Osteoblast (primary cell): ENCODE data around the gene NPB. TPM values are rescaled to one million over a fixed set of nuclear protein-coding genes. Genes with fewer than 3 reads are reported as not detected.

Experiments
- DNase-seq: peaks from one replicate; pipeline ENCODE4 v3.0.0; 2011; ENCODE audit warnings: low spot score, mixed read lengths; ENCODE audit not compliant: insufficient read length; ENCODE audit errors: missing footprints
- H2AFZ ChIP-seq: 2 replicates; pipeline ENCODE4 v1.6.0; 2011; ENCODE audit warnings: mild to moderate bottlenecking, low read length
- H3K27ac ChIP-seq: 2 replicates; pipeline ENCODE4 v1.5.1; 2011; ENCODE audit warnings: mild to moderate bottlenecking, low read depth, low read length, moderate library complexity
- H3K27me3 ChIP-seq: 2 replicates; pipeline ENCODE4 v1.6.0; 2012; ENCODE audit warnings: mild to moderate bottlenecking, control low read depth, inconsistent platforms, low read length, moderate library complexity; ENCODE audit not compliant: insufficient read depth
- H3K36me3 ChIP-seq: 2 replicates; pipeline ENCODE4 v1.5.1; 2011; ENCODE audit warnings: mild to moderate bottlenecking, low read length, control low read depth, moderate library complexity; ENCODE audit not compliant: insufficient read depth
- H3K4me1 ChIP-seq: 2 replicates; pipeline ENCODE4 v1.5.1; 2011; ENCODE audit warnings: mild to moderate bottlenecking, low read length, control low read depth, moderate library complexity; ENCODE audit not compliant: insufficient read depth
- H3K4me2 ChIP-seq: 2 replicates; pipeline ENCODE4 v1.6.0; 2011; ENCODE audit warnings: mild to moderate bottlenecking, low read length; ENCODE audit not compliant: insufficient read depth
- H3K4me3 ChIP-seq: fragments of 200-600 bp; sonication (generic); 3 replicates; pipeline ENCODE4 v1.5.1; 2012; ENCODE audit warnings: mild to moderate bottlenecking, low read length, inconsistent platforms; ENCODE audit not compliant: insufficient read depth
- H3K79me2 ChIP-seq: 2 replicates; pipeline ENCODE4 v1.6.0; 2012; ENCODE audit warnings: mild to moderate bottlenecking, low read length, control low read depth, inconsistent platforms; ENCODE audit not compliant: insufficient read depth
- H3K9me3 ChIP-seq: 2 replicates; pipeline ENCODE4 v1.5.1; 2011; ENCODE audit warnings: low read depth, low read length, control low read depth
- H4K20me1 ChIP-seq: 2 replicates; pipeline ENCODE4 v1.6.0; 2012; ENCODE audit warnings: mild to moderate bottlenecking, low read length, control low read depth; ENCODE audit not compliant: insufficient read depth
- CTCF ChIP-seq: IDR thresholded peaks from 2 replicates; pipeline ENCODE4 v1.5.1; 2011; ENCODE audit warnings: mild to moderate bottlenecking, low read depth, low read length, moderate library complexity; ENCODE audit errors: extremely low read depth
- total RNA-seq: library from RNA; depleted of rRNA; stranded (reverse); fragments of >200 nt; gene quantifications from 2 replicates; pipeline ENCODE4 v1.2.3, GENCODE V29; 2012

Gene NPB
- total RNA-seq, 1 donor = under 0.01 TPM

DNA sequence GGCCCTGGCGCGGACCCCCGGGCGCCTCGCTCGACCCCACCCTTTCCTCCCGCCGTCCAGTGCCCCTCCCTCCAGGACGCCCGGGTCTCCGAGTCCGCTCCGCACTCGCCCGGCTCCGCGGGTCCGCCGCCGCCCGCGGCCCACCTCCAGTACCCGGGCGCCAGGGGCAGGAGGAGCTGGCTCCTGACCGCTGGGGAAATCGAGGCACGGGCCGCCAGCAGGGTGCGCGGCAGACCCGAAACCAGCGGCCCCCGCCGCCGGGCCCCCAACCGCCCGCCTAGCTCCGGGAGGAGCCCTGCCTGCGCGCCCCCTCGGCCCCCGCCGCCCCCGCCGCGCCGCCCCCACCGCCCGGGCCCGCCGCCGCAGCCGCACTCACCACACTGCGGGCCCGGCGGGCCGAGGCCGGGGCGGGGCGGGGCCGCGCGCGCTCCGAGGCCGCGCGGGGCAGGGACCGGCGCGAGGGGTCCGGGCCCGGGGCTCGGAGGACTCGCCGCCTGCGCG is 25.2 kb downstream of the NPB start:
- peaks cover 2% of the 10 kb centered on the region for H3K36me3 ChIP-seq
- peaks cover 23% of the 10 kb centered on the region for H3K4me1 ChIP-seq
- H4K20me1 ChIP-seq = peaks cover 24% of the 10 kb centered on the region
- H2AFZ ChIP-seq = no peak overlapping the region
- H3K27ac ChIP-seq = peak overlapping the region; percentile 89
- no peaks in the 10 kb centered on the region for H3K27me3 ChIP-seq
- H3K9me3 ChIP-seq = no peaks in the 10 kb centered on the region
- no peak for TF ChIP-seq CTCF
- DNase-seq = peak; percentile 96
- peak overlapping the region; percentile 73 for H3K4me2 ChIP-seq
- H3K79me2 ChIP-seq = peaks cover 48% of the 10 kb centered on the region
- peak overlapping the region; percentile 89 for H3K4me3 ChIP-seq

DNA sequence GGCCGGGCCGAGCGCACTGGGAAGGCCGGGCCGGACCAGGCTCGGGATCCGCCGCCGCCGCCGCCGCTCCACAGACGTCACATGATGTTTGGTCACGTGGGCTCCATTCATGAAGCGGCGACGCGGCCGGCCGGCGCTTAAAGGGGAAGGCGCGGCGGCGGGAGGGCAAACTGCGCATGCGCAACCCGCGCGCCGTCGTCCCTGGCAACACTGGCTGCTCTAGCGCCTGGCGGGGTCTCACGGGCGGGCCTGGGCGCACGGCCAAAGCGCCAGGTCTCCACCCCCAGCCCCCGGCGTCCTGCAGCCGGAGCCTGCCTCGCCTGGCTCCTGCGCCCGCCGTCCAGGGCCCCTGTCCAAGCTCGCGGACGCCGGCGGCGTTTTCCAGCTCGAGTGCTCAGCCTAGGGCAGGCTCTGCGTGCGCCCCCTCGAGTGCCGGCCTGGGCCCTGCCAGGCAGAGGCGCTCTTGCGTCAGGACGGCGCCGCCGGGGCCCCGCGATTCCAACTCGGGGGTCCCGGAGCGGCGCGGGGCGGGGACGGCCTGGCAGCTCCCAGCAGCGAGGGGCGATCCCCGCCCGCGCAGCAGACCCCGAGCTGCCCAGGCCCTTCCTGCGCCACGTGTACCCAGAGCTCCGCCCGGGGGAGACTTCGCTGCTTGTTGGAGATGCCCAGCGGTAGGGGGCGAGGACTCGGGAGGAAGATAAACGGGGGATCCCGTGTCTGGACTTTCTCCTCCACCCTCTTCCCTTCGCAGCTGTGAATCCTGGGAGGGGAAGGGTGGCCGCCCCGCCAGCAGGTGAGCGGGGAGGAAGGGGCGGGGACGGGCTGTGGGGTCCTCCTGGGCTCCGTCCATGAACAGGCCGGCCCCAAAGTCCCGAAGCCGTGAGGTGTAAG is 25.9 kb downstream of the NPB start, which contains the start of gene MAFG:
MAFG (minus strand) TSS at position 83 of the 891 bp plus-strand sequence. CDS start 4,550 bp downstream, outside the sequence.
- Histone ChIP-seq H3K27ac (peak within 1 kb of the TSS; percentile 89), H2AFZ (peak within 1 kb of the TSS; percentile 70), H3K4me1 (peaks cover 23% of the 10 kb centered on the region), H3K36me3 (no peaks in the 10 kb centered on the region), H3K79me2 (peaks cover 41% of the 10 kb centered on the region), H4K20me1 (peaks cover 22% of the 10 kb centered on the region), H3K9me3 (no peaks in the 10 kb centered on the region), H3K4me3 (peak within 1 kb of the TSS; percentile 89), H3K4me2 (peak within 1 kb of the TSS; percentile 88), H3K27me3 (no peaks in the 10 kb centered on the region)
- DNase-seq = peak; percentile 100
- peak; percentile 34 for TF ChIP-seq CTCF

GRCh38 chr17:81928544-81929252 is 26.7 kb downstream of the NPB start:
- no peak for TF ChIP-seq CTCF
- H3K9me3 ChIP-seq = no peaks in the 10 kb centered on the region
- H3K27ac ChIP-seq = no peak overlapping the region
- DNase-seq = peak; percentile 96
- no peaks in the 10 kb centered on the region for H3K27me3 ChIP-seq
- no peaks in the 10 kb centered on the region for H3K36me3 ChIP-seq
- peak overlapping the region; percentile 70 for H2AFZ ChIP-seq
- peaks cover 34% of the 10 kb centered on the region for H3K79me2 ChIP-seq
- peak overlapping the region; percentile 88 for H3K4me2 ChIP-seq
- H3K4me1 ChIP-seq = peaks cover 21% of the 10 kb centered on the region
- H4K20me1 ChIP-seq = peaks cover 21% of the 10 kb centered on the region
- H3K4me3 ChIP-seq = peak overlapping the region; percentile 89
